H1 (cell line): ENCODE results near the gene NCKIPSD. TPM values are rescaled to one million over a fixed set of nuclear protein-coding genes. Genes with fewer than 3 reads are reported as not detected.

Source experiments
- ATF2 ChIP-seq: IDR thresholded peaks from 2 replicates; pipeline ENCODE4 v1.6.1; 2012; ENCODE audit warnings: low read length, inconsistent platforms
- HDAC6 ChIP-seq: IDR thresholded peaks from one replicate; pipeline ENCODE4 v1.7.1; 2012; ENCODE audit warnings: low read depth, mild to moderate bottlenecking, inconsistent platforms, low read length, moderate library complexity
- NANOG ChIP-seq: IDR thresholded peaks from 2 replicates; pipeline ENCODE4 v1.6.1; 2011; ENCODE audit warnings: low read length, low read depth, mild to moderate bottlenecking, inconsistent platforms; ENCODE audit not compliant: insufficient read depth, poor library complexity, severe bottlenecking
- RAD21 ChIP-seq, 2 experiments: IDR thresholded peaks in 1 of 2; conservative IDR thresholded peaks in 1 of 2; 2 replicates each; pipeline ENCODE4 v1.6.1; 2011; ENCODE audit warnings: low read depth in 2 of 2, low read length in 2 of 2, improper control_type of control experiment in 1 of 2, inconsistent platforms in 1 of 2, mild to moderate bottlenecking in 1 of 2, moderate library complexity in 1 of 2
- RXRA ChIP-seq: IDR thresholded peaks from 2 replicates; pipeline ENCODE4 v1.6.1; 2011; ENCODE audit warnings: low read depth, mild to moderate bottlenecking, low read length, moderate library complexity; ENCODE audit not compliant: insufficient read depth
- SIN3A ChIP-seq, 2 experiments: IDR thresholded peaks in 1 of 2; conservative IDR thresholded peaks in 1 of 2; 2 replicates each; pipeline ENCODE4 v1.6.1; 2011 to 2012; ENCODE audit warnings: low read length in 2 of 2, improper control_type of control experiment in 1 of 2, low read depth in 1 of 2, mild to moderate bottlenecking in 1 of 2
- USF2 ChIP-seq: IDR thresholded peaks from 2 replicates; pipeline ENCODE4 v1.6.1; 2011; ENCODE audit warnings: low read length, improper control_type of control experiment
- polyA plus RNA-seq, 7 experiments: library from polyadenylated mRNA; depleted of rRNA in 3 of 7; stranded (reverse) in 5 of 7; unstranded in 2 of 7; fragments of >200 nt in 5 of 7; fragments of 200-250 nt in 2 of 7; gene quantifications; 1 replicate in 5 of 7; 2 replicates in 1 of 7; 4 replicates in 1 of 7; pipeline versions ENCODE4 v1.2.1 to v1.2.3, GENCODE V29; 2011 to 2013; ENCODE audit warnings: missing spikeins in 2 of 7, mixed read lengths in 2 of 7
- total RNA-seq: library from RNA; stranded (reverse); fragmentation: NEBNext Ultra II Directional; extraction: Animal tissue kit (Norgen Biotek cat#: 25700); gene quantifications from 2 replicates; pipeline ENCODE4 v1.2.1, GENCODE V29; 2021

NCKIPSD gene
- total and polyA plus RNA-seq, 2 of the 8 experiments (the other 6 are each of a cell fraction or from before 2014, with no cell fraction given): 34.7 to 91.8 TPM

DNA sequence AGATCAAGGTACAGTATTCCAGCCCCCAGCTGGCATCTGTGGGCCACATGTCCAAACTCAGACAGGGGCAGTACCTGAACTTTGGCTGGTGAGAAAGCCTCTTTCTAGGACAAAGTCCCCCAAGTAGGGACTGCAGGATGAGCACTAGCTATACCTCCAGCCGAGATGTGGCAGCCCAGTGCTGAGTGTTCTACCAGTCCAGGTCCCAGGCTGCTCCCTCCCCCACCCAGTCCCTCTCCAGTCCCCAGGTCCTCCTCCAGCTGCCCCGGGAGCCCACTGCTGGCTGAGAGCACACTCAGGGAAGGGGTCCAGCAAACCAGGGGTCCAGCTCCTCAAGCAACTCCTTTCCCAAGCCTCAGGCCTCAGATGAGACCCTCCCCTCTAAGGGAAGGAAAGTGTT is 52.0 kb downstream of the NCKIPSD start (continued):
- TF ChIP-seq ATF2 (no peak), SIN3A (conservative IDR thresholded peaks at IDR 0.05 in 1 of 2, IDR thresholded peaks at IDR 0.05 in 1 of 2; ENCODE audit: low read depth in 1 of 2, low read length in 2 of 2) (no peak), RAD21 (IDR thresholded peaks at IDR 0.05 in 1 of 2, conservative IDR thresholded peaks at IDR 0.05 in 1 of 2; ENCODE audit: low read depth in 2 of 2, low read length in 2 of 2) (no peak), NANOG (no peak), USF2 (no peak), RXRA (no peak), HDAC6 (no peak)
